NCI-H1930 (cell line): Measurements from ENCODE around the gene PIGM.

ENCODE experiments used
- DNase-seq, 2 experiments: peaks; one replicate each; lab custom pipeline; 2025; lab: John Stamatoyannopoulos, UW

Gene PIGM

DNA sequence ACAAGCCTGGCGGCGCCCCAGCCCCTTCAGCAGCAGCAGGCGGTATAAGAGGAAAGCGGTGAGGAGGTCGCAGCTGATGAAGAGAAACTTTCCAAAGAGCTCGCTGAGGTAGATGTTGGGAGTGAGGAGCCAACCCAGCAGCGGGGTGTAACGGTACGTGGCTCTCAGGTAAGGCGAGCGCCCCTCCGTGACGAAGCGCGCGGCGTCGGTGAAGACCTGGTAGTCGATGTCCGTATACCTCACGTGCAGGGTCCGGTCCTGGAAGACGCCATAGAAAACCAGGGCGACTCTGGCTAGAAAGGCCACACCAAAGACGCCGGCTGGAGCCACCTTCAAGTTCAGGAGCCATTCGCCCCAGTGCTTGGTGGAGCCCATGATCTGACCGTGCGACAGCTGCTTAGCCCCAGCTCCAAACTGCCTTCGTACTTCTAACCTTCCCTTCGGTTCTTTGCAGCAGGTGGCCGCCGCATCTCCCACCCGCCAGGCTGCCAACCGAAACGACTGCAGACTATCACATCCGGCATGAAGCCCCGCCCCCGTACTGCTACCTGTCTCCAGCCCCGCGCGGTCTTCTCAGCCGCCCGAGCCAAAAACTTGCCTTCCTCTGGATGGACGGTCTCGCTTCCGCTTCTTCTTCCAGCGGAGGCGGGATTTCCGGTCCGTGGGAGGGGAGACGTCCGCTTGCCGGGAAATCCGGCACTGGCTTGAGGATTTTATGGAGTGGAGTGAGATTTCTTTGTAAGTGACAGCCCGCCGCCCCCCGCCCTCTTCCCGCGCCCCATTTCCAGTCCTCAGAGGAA, at the start of gene PIGM:
Gene PIGM (minus strand): TSS at position 626 of the 800 bp plus-strand sequence. CDS start 251 bp downstream, at position 375.
- DNase-seq = peak; percentile 95 to 97

DNA sequence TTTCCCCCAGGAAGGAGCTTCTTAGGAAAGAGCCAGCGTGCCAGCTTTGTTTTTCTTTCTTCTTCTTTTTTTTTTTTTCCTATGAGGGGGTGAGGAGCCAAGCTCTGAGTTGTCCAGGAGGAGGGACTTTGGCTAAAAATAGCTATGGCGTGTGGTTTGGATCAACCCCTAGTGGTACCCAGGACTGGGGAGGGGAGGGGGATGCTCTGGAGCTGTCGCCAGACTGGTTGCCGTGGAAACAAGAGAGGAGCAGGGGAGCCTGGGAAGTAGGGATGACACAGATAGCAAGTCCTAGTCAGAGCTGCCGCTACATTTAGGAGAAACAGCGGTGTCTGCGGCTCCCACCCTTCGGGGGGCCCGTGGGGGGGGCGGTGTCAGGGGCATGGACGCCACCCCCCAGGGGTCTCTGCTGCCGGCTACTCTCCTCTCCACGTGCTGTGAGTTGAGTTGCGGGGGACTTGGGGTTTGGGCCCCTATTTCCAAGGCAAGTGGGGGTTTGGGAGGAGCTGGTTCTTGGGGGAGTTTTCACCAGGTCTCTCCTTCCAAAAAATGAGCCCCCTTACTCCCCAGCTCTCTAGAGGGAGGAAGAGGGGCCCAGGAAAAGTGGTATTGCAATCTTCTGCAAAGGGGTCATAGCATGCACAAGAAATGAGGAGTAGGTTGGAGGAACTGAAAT, 49.6 kb upstream of the PIGM start, which contains the start of gene KCNJ9:
Gene KCNJ9 (plus strand): TSS at position 278 of the 676 bp plus-strand sequence. CDS start 2,493 bp downstream, outside the sequence.
- DNase-seq = no peak

DNA sequence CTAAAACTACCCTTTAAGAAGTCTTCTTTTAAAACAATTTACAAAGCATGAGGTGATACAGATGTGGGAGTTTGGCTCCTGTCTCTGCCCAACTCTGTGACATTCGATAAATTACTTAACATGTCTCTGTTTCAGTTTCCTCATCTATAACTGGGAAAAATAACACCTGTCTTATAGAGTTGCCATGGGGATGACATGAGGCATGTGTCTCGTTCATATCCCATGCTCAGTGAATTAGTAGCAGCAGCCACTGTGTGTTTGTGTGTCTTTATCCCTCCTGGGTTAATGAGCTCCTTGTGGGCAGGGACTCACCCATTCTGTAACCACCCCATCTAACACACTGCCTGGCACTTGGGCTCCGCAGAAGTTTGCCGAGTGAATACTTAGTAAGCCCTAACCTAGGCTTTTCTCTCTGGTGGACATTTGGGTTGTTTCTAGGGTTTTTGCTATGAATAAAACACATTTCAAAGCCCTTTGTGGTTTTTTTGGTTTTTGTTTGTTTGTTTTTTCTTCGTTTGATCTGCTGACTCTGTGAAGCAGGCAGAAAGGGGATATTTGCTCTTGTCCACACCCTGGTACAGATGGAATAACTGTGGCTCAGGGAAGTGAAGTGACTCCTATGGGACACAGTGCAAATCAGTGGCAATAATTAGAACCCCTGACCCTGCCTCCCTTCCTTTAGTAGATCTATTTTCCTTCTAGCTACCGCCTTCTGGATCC, 48.8 kb upstream of the PIGM start:
- DNase-seq = no peak

DNA sequence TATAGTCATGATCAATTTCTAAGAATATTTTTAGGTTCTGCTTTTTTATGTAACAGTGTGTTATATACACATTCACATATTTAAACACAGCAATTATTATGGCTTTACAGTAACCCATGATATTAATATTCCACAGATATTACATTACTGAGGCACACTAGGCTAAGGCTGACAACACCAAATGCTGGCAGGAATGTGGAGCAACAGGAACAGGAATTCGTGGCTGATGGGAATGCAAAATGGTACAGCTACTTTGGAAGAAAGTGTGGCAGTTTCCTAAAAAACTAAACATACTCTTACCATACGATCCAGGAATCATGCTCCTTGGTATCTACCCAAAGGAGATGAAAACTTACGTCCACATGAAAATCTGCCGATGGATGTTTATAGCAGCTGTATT, 47.7 kb upstream of the PIGM start:
- no peak for DNase-seq

DNA sequence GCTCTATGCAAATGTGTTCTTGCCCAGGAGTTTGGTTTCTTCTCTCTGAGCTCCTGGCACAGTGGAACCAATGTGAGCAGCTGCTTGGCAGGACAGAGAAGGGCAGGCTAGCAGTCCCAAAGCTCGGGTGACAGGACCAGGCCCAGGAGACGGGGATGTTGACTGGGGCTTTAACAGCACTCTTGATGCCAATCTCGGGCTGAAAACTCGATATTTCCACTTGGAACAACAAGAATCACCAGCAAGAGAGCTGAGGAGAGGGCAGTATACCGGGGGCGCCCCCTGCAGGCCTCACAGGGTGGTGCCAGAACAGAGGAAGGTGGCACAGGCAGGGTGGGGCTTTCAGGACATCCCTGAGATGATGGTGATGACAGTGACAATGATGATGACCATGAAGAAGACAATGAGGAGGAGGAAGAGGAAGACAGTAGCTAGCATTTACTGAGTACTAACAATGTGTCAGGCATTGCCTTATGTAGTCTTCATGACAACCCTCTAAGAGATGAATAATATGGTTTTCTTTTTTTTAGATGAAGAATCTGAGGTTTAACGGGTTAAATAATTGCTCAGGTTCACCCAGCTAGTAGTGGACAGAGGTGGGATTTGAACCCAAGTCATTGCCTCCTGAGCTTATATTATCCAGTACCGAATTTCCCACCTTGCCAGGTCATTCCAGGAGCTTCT, 46.9 kb upstream of the PIGM start:
- peak in 1 of 2 experiments; percentile 19 for DNase-seq

DNA sequence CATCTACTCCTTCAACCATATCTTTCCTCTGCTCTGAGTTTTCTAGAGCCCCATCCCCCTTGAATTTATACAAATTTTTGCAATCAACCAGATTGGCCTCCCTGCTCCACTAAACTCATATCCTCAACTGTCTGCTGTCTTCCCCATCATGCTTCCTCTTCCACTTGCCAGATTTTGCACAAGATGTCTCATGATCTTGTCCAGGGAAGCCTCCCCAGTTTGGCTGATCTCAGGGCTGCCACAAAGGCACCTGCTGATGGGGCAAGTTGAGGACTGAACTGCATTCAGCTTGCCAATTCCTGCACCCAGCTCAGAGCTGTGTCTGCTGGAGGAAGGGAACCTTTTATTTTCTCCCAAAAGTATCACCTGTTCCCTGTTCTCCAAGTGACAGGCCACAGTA, 45.7 kb upstream of the PIGM start:
- DNase-seq = no peak

DNA sequence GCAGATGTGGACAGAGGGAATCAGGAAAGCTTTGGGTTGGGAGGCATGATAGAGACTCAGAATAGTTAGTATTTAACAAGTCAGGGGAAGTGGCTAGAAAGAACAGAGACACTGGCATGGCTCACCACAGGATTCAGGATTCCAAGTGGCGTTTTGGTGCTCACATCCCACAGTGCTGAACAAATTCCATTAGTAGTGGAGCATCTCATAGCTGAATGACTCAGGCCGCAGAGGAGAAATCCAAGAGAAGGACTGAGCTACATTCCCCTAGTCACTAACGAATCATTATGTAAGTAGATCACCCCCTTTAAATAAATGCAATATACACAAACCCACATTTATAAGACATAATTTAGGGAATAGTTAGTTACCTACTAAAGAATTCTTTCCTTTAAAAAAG, 44.5 kb upstream of the PIGM start:
- no peak for DNase-seq

DNA sequence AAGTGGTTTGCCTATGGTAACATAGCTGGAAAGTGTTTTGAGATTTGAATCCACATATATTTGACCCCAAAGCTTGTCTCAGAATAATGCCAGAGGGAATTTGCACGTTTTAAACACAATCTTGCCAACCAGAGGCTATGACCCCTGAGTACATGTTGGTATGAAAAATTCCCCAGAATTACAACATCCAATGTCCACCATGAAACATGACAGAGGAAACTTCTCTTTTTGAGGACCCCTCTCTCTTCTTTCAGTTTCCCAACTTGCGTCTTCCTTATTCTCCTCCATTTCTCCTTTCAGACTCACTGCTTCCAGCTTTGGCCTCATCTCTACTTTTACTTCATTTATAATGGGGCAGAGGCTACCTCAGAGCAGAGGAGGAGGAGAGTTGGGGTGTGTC, 44.0 kb upstream of the PIGM start:
- no peak for DNase-seq

DNA sequence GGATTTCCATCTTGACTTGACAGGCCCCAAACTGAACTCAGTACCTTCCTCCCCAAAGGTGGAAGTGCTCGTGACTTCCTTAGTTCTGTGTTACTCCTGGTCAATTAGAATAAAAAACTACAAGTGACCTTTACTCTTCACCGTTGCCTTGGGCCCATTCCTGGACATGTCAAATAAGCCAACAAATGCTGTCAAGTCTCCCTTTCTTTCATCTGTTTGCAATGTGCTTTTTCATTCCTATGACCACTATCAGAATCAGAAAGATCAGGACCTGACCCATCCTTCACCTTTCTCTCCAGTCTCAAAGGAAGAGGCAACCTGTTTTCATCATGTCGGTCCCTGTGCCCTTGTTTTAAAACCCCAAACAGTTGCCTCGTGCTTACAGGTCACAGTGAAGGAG, 43.1 kb upstream of the PIGM start:
- DNase-seq = no peak

DNA sequence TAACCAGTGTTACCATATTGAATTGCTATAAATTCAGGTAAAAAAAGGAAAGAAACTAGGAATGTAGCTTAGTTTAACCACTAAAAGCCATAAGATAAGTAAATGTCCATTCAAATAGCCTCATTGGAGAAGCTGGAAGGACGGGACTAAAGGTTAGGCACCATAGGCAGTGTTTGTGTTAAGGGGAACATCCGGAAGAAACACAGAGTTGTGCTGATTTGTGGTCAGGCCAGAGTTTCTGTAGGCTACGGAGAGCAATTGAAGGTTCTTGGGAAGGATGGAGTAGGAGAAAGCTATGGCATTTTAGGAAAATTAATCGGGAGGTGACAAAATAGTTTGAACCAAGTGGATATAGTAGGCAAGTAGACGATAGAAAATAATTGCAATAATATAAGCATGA, 39.5 kb upstream of the PIGM start:
- DNase-seq = no peak

DNA sequence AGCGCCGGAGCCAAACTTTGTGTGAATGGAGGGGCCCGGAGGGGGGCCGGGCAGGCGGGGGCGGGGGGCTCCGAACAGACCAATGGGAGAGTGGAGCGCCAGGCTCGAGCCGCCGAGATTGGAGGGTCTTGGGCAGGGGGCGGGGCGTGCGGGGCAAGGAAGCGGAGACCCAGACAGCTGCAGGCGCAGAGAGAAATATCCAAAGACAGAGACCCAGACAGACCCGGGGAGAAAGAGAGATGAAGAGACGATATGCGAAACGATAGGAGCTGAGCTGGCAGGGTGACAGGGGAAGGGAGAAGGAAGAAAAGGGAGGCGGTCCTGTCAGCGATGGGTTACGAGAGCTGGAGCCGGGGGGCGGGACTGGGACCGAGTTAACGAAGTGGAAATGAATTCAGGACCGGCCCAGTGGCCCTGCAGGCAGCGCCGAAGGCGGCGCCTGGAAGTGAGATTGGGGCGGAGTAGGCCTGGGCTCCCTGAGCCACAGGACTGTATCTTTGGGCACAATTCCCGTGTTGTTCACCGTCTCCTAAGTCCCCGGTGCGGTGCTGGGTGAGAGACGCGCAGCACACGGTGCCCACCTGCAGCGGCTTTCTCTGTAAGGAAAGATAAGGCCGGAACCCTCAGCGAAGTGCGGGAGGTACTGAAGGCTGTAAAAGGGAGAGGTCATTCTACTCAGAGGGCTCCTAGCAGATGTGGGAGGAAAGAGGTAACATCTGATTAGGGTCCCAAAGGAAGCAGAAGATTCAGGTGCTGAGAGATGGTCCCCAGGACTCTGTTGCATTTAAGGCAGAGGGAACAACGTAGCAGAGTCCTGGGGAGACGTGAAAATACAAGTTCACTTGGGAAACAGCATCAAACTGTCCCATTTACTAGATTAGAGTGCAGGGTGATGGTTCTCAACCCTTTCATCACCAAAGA, 38.7 kb upstream of the PIGM start:
- DNase-seq = peak; percentile 8 to 26

DNA sequence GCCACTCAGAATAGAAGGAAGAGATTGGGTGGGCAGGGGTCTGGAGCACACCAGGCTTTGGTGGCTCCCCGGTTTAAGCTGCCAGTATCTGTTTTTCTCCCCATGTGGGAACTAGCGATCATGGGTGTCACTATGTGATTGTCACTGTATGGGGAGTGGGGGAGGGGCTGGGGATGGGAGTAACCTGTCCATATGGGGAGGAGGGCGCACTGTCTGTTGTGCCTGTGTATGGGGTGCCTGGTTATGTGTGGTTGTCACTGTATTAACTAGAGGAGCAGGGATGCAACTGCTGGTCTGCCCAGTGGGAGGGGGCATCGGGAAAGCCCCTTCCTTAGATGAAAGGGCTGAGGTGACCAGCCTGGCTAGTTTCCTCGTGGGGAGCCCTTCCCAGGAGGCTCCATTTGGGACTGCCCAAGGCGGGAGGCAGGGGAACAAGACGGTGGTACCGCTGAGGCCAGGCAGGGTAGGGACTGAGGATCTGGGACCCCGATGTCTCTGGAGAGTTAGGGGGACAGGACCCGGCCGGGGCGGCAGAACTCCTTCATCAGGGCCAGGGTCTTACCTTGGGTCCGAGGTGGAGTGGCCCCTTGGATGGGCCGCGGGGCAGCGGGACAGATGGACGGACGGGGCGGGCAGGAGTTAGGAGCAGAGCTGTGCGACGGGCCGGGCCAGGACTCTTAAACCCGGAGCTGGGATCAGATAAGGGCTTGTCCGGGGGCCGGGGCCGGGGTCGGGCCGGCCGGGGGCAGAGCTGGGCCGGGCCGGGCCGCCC, 37.9 kb upstream of the PIGM start, which contains the start of gene KCNJ10:
Gene KCNJ10 (minus strand): TSS at position 701 of the 772 bp plus-strand sequence. CDS start 27,628 bp downstream, outside the sequence.
- DNase-seq = no peak

DNA sequence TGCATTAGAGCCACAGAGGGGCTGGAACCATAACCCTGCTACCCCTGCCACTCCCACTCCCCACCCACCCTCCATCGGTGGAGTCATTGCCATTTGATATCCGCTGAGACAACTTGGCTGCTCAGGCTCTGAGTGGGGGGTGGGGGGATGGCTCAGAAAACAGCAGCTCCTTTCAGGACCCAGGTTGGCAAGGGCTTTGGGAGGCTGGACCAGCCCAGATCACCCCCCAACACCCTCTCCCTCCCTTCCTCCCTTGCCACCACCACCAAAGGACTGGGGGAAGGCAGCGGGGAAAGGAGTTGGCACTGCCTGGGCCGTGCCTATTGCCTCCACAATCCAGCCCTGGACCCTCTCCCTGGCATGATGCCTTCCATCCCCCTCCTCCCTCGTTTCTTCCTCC, 36.4 kb upstream of the PIGM start:
- no peak for DNase-seq

DNA sequence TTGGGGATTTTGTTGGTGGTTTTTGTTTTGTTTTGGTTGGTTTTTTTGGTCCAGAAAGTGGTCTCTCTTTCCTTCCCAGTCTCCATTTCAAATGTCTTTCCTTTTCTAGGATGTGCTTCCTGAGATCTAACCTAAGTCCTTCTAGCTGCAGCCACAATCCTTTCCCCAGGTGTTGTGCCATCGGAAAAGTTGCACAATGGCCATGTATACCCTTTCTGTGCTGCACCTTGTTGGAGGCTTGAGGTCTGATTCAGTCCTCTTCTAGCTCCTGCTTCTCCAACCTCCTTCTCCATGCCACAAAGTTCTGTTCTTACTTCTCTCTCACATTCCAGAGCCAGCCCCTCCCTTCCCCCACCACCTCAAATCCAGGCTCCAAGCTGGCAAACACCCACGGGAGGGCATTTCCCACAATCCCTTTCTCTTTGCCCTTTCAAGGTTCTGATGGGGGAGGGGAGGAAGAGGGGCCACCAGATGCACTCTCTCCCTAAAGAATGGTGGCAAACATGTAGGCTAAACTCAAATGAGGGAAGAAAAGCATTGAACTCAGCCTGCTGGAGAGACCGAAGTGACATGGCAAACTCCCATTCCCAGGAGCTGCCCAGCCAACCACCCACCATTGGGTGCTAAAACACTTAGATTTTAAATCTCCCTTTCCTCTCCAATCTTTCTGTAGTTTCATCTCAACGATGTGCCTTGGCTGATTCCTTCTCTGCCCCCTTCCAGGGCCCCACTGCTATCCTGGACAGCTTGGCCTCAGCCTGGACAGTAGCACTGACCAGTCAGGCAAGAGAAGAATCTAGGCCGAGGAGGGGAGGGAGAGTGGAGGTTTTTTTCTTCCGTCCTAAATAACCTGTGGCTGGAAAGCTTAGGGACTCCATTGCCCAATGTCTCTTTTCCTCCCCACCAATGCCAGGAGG, 35.3 kb upstream of the PIGM start:
- DNase-seq = no peak

DNA sequence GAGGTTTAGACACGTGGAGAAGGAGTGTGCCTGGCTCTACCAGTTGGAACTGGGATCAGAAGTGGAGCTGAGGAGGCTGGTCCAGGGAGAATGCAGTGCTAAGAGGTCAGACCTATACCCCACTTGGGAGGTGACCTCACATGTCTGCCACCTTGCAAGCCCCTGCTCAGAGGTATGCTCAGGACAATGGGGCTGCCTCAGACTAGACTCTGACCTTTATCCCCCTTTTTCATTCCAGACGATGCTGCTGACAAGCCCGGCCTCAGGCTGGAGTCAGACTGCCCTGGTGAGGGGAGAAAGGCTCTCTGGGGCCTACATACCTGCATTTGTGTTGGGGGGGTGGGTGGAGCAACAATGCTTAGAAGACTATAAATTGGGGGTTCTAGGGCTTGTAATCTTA, 33.0 kb upstream of the PIGM start:
- DNase-seq = no peak

DNA sequence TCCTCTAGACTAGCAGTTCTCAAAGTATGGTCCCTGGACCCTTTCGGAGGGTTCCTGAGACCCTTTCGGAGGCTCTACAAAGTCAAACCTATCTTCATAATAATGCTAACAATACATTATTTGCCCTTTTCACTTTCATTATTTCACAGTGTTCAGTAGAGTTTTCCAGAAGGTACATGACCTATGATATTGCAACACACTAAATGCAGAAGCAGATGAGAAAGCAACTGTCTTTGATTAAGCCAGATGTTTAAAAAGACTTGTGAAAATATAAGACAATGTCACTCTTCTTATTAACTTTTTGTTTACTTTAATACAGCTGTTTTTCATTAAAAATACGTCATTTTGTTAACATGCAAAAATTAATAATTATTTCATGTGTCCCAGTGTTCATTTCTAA, 32.4 kb upstream of the PIGM start:
- no peak for DNase-seq

DNA sequence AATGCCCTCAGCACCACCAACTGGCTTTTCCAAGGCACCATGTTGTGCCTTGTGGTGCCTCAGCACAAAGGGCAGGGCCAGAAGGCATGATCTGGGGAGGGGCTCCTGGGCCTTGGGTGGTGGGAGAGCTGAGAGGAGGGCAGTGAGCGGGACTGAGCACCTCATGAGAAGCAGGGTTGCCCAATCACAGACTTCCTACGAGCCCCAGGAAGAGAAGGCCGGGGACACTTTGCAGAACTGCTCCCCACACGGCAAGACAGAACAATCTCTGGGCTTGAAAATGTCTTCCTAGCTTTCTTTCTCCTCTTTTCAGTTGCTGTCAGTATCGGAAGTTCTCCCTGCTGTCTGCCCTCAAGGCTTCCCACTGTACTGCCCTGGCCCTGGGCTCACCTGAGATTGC, 31.4 kb upstream of the PIGM start:
- DNase-seq = no peak

DNA sequence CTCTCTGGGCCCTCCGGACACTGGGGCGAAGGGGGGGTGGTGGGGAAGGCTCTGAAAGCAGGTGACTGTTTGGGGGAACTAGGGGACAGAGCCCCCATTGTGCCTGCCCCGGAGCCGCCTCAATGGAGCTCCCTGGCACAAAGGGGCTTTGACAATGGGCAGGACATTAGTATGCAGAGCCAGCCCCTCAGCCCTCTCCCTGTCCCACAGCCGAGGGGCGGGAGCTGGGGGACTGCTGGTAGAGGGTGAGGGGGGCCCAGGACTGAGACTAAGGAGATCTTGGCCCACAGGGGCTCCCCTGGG, 30.4 kb upstream of the PIGM start:
- DNase-seq = no peak
